DND-41 (cell line): ENCODE measurements around the gene MORN1.

Experiments
- EZH2 ChIP-seq: IDR thresholded peaks from 3 replicates; pipeline ENCODE4 v1.6.1; 2012; ENCODE audit warnings: borderline replicate concordance, low read depth, mild to moderate bottlenecking, moderate library complexity, low read length, inconsistent platforms; ENCODE audit not compliant: severe bottlenecking
- TF ChIP-seq, protein P1 (sequence below): IDR thresholded peaks from 2 replicates; pipeline ENCODE4 v1.5.1; 2012; ENCODE audit warnings: borderline replicate concordance, low read length, moderate library complexity, mild to moderate bottlenecking; ENCODE audit not compliant: poor library complexity, severe bottlenecking; ENCODE audit errors: extremely low read depth

DNA sequence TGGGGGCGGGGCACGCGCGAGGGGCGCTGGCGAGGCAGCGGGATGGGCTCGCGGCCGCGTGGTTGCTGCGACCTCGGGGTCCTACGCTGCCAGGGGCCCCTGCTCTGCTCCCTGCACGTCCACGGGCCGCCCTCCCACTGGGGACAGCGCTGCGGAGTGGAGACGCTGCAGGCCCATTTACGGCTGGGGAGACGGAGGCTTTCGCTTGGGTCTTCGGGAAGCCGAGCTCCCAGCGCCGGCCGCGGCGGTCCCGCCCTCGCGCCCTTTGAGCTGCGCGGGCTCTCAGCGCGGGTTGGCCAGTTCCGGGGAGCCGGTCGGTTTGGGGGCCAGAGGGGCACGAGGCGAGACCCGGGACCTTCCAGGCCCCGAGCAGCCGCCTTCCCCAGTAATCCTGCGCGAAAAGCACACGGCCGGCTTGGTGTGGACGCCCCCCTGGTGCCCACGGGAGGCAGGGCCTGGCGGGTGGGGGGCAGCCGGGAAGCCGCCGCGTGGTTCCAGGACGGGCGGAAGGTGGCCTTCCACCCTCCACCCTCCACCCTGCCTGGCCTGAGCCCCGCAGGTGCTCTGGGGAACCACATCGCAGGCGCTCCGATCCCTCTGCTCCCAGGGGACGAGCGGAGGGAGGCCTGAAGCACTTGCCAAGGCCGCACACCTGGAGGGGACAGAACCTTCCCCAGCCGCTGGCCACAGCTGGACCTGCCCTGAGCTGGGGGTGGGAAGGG is 21.6 kb upstream of the MORN1 start:
- TF ChIP-seq, protein P1, sequence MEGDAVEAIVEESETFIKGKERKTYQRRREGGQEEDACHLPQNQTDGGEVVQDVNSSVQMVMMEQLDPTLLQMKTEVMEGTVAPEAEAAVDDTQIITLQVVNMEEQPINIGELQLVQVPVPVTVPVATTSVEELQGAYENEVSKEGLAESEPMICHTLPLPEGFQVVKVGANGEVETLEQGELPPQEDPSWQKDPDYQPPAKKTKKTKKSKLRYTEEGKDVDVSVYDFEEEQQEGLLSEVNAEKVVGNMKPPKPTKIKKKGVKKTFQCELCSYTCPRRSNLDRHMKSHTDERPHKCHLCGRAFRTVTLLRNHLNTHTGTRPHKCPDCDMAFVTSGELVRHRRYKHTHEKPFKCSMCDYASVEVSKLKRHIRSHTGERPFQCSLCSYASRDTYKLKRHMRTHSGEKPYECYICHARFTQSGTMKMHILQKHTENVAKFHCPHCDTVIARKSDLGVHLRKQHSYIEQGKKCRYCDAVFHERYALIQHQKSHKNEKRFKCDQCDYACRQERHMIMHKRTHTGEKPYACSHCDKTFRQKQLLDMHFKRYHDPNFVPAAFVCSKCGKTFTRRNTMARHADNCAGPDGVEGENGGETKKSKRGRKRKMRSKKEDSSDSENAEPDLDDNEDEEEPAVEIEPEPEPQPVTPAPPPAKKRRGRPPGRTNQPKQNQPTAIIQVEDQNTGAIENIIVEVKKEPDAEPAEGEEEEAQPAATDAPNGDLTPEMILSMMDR: no peak
- TF ChIP-seq EZH2: no peak
